Measurements from ENCODE around the gene AK1.

AK1 gene

DNA sequence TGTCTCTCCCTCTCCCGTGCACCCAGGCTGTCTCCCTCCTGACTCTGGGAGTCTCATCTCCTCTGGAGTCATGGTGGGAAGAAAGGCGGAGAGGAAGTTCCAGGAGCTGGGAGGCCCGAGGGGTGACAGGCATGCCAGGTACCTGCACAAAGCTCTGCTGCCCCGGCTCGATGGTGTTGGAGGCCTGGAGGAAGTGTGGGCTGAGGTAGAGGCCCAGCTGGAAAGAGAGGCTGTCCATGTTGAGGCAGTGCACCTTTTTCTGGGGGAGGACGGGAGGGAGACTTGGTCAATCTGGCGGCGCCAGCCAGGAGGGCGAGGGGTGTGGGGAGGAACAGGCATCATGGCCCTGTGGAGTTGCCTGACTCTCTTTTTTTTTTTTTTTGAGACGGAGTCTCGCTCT is 58.9 kb downstream of the AK1 start:
- no peak for DNase-seq (ENCODE audit: low read depth in 2 of 2)

DNA sequence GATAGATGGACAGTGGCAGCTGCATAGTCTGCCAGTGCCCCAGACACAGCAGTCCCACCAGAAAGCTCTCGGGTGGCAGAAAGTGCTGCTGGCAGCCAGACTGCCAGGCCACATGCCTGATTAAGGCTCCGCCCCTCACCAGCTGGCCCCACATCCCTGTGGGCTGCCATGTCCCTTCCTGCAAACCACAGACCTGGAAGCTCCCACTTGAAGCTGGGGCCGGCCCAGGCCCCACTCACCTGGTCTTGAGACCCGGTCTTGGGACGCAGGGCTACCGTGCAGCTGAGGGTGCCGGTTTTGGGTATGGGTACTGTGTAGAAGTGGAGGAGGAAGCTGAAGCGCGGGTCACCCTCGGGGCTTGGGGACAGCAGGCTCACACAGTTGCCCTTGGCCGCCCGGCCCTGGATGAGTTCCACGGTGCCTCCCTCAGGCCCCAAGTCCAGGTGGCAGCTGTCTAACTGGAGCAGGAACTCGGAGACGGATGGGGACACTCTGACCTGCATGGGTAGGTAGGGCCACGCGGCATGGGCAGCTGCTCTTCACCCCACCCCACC is 59.5 kb downstream of the AK1 start:
- DNase-seq (ENCODE audit: low read depth in 2 of 2) = no peak

DNA sequence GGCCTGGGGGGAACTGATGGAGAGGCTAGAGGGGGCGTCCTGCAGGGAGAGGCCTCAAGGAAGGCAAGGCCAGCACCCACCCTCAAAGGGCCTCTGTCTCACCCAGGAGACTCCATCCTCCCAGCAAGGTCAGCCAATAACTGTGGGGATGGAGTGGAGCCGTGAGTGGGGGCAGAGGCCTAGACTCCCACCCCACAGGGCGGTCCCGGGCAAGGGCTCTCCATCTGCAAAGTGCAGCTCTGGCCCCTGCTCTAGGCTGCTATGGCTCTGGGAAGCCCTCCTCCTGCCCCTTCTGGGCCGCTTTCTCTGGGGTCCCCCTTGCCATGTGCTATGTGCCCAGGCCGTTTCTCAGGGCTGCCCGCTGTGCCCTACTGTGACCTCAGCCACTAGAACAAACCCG is 60.7 kb downstream of the AK1 start:
- no peak for DNase-seq (ENCODE audit: low read depth in 2 of 2)
